Right renal pelvis (tissue), 4 donors: ENCODE measurements around the gene IMPG1. TPM values are rescaled to one million over a fixed set of nuclear protein-coding genes. Genes with fewer than 3 reads are reported as not detected.
A peak's percentile ranks its signal among the peaks of the same experiment; 100 is the strongest.
"Not testable (repeated sequence)": the region's sequence is repeated elsewhere in the genome, so short reads cannot be mapped to it uniquely, and the experiment has no call there.

Experiments
- DNase-seq, 4 donors: peaks; one replicate each; pipeline ENCODE4 v3.0.0-alpha.2; 2013; ENCODE audit warnings: low read depth in 4 of 4, low spot score in 3 of 4, missing footprints in 1 of 4
- polyA plus RNA-seq, 4 donors: library from polyadenylated mRNA; unstranded; fragments of 120-200 nt; gene quantifications; one replicate each; pipeline ENCODE4 v1.2.1, GENCODE V29; 2013; ENCODE audit not compliant: insufficient read length in 4 of 4

The IMPG1 gene
- polyA plus RNA-seq, 4 donors = 1.8 to 3.5 (median 2.0) TPM

DNA sequence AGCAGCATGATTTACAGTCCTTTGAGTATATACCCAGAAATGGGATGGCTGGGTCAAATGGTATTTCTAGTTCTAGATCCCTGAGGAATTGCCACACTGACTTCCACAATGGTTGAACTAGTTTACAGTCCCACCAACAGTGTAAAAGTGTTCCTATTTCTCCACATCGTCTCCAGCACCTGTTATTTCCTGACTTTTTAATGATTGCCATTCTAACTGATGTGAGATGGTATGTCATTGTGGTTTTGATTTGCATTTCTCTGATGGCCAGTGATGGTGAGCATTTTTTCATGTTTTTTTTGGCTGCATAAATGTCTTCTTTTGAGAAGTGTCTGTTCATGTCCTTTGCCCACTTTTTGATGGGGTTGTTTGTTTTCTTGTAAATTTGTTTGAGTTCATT lies 172.2 kb downstream of the IMPG1 start:
- DNase-seq = not testable (repeated sequence)

DNA sequence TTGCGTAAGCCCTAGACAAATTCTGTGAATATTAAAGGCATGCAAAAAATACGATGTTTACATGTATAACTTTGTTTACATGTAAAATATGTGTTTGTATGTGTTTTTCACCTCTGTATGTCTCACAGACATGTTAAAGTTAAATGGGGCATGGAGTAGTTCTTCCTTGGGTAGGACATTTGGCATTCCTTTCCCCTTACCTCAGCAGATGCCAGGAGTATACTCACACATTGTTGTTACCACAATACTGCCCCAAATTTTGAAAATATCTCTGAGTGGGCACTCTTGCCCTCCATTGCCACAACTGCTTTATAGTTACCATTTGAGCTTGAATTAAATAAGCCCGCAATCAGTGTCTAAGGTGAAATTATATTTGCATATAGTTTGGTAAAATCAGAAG lies 175.9 kb downstream of the IMPG1 start:
- no peak for DNase-seq

GRCh38 chr6:75893776-75894152 lies 178.7 kb downstream of the IMPG1 start:
- no peak for DNase-seq

- peak; percentile 54 to 66 (median 60) for DNase-seq
Observed at GRCh38 chr6:75893058-75893775, 179.2 kb downstream of the IMPG1 start.

GRCh38 chr6:75892384-75892783 lies 180.1 kb downstream of the IMPG1 start:
- DNase-seq = no peak

GRCh38 chr6:75884822-75885221 lies 187.6 kb downstream of the IMPG1 start:
- no peak for DNase-seq

GRCh38 chr6:75882734-75883133 lies 189.7 kb downstream of the IMPG1 start:
- DNase-seq = no peak

DNA sequence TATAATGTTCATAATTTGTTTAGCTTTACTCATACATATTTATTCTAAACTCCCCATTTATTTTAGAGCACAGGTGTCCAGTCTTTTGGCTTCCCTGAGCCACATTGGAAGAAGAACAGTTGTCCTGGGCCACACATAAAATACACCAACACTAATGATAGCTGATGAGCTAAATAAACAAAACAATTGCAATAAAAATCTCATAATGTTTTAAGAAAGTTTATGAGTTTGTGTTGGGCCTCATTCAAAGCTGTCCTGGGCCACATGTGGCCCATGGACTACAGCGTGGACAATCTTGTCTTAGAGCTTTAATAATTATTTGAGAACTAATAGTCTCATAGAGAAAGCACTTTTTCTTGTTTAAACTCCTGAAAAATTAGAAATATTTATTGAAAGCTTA lies 192.2 kb downstream of the IMPG1 start:
- DNase-seq = no peak

GRCh38 chr6:75876152-75876551 lies 196.3 kb downstream of the IMPG1 start:
- no peak for DNase-seq

- DNase-seq = no peak
Observed at GRCh38 chr6:75874224-75874623, 198.2 kb downstream of the IMPG1 start.
